Tibial artery (tissue), 4 donors: Measurements from ENCODE around the gene KRT1.
A peak's percentile ranks its signal among the peaks of the same experiment; 100 is the strongest.

Experiments
- DNase-seq, 2 donors: peaks; one replicate each; pipeline ENCODE4 v3.0.0-alpha.2; 2019
- H3K27ac ChIP-seq, 2 donors: fragments of 200-600 bp; sonication (generic) in 1 of 2; 1 replicate in 1 of 2; 2 replicates in 1 of 2; pipeline ENCODE4 v1.5.1; 2018 to 2019; ENCODE audit warnings: mild to moderate bottlenecking in 1 of 2
- H3K27me3 ChIP-seq, 2 donors: fragments of 200-600 bp; sonication (generic) in 1 of 2; one replicate each; pipeline versions ENCODE4 v1.5.1 to v1.6.0; 2016 to 2019
- H3K36me3 ChIP-seq, 3 donors: fragments of 200-600 bp; sonication (generic) in 2 of 3; one replicate each; pipeline ENCODE4 v1.5.1; 2016 to 2019; ENCODE audit warnings: mild to moderate bottlenecking in 2 of 3
- H3K4me1 ChIP-seq, 4 donors: fragments of 200-600 bp; sonication (generic) in 2 of 4; 1 replicate in 3 of 4; 2 replicates in 1 of 4; pipeline ENCODE4 v1.5.1; 2016 to 2019
- H3K4me3 ChIP-seq, 2 donors: fragments of 200-600 bp; sonication (generic) in 1 of 2; 1 replicate in 1 of 2; 2 replicates in 1 of 2; pipeline ENCODE4 v1.5.1; 2018 to 2019; ENCODE audit warnings: mild to moderate bottlenecking in 2 of 2
- H3K9me3 ChIP-seq, 3 donors: fragments of 200-600 bp; sonication (generic) in 1 of 3; one replicate each; pipeline ENCODE4 v1.5.1; 2016 to 2019
- CTCF ChIP-seq, 2 experiments: fragments of 200-600 bp in 1 of 2; fragments of 450-650 bp in 1 of 2; IDR thresholded peaks; one replicate each; pipeline ENCODE4 v1.5.1; 2017 to 2019; ENCODE audit warnings: antibody characterized with exemption in 2 of 2, mild to moderate bottlenecking in 1 of 2, moderate library complexity in 1 of 2
- intact Hi-C: fragments of 100-400 bp; cut with DNase I; formaldehyde crosslinking; loops from one replicate; pipeline ENCODE4 v1.15.0; 2023; ENCODE audit warnings: low total_unique reads

KRT1 gene

DNA sequence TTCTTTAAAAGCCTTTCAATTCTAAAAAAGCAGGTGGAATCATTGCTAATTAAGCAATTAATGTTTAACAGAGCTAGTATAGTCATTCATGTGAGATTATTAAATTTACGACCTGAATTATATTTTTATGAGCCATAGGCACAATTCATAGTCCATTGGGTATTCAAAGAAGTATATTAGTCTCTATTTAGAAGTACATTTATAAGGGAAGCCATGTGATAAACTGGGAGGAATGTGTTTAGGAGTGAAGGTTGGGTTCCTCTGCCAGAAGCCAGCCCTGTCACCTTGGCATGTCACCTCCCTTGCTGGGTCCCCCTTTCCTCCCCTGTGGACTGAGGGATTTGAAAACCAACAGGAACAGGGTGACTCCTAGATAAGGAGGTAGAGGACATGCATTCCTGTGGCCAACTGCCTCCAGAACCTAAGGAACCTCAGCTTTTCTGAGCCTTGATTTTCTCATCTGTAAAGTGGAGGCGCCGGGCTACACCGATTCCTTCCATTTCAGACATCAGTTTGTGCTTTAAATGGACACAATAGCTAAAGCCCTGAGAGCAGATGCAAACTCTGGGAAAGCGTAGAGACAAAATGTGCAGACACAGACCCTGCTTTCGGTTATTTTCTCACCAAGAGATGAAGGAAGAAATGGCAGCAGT, 22.8 kb downstream of the KRT1 start:
- H3K36me3 ChIP-seq, result no peaks in the 10 kb centered on the region
- peaks cover 0 to 33% of the 10 kb centered on the region in 2 donors for H3K27me3 ChIP-seq
- H3K4me1 ChIP-seq, result no peaks in the 10 kb centered on the region
- no peak overlapping the region for H3K27ac ChIP-seq
- intact Hi-C loops, result no loop called here
- DNase-seq, result no peak
- H3K4me3 ChIP-seq, result no peak overlapping the region
- no peak for TF ChIP-seq CTCF (IDR thresholded peaks at IDR 0.05)
- H3K9me3 ChIP-seq, result no peaks in the 10 kb centered on the region

GRCh38 chr12:52656616-52657015, 23.6 kb downstream of the KRT1 start:
- Histone ChIP-seq H3K36me3 (no peaks in the 10 kb centered on the region), H3K27ac (no peak overlapping the region), H3K4me1 (no peaks in the 10 kb centered on the region), H3K9me3 (no peaks in the 10 kb centered on the region), H3K27me3 (peaks cover 0 to 33% of the 10 kb centered on the region in 2 donors), H3K4me3 (no peak overlapping the region)
- intact Hi-C loops, result no loop called here
- DNase-seq, result no peak
- no peak for TF ChIP-seq CTCF (IDR thresholded peaks at IDR 0.05)

DNA sequence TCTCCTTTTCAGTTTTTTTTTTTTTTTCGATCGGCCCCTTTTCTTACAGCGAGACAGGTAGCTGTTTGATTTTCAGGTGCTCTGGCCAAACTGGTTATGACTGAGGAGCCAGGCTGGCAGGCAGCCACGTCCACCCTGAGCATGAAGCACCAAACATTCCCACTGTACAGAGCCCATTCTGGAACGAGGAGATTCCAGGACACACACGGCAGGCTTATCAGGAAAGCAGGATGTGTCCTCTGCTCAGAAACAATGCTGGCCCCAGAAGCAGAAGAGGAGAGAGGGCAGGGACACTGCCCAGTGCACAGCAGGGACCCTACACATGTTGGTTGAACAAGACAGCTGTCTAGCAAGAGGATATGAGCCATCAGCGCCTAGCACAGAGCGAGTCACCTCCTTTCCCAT, 24.5 kb downstream of the KRT1 start:
- intact Hi-C loops, result no loop called here
- no peak for DNase-seq
- Histone ChIP-seq H3K9me3 (no peaks in the 10 kb centered on the region), H3K4me3 (no peak overlapping the region), H3K4me1 (peaks cover 0 to 3% (median 0%) of the 10 kb centered on the region in 4 donors), H3K36me3 (no peaks in the 10 kb centered on the region), H3K27me3 (peaks cover 0 to 33% of the 10 kb centered on the region in 2 donors), H3K27ac (no peak overlapping the region)
- no peak for TF ChIP-seq CTCF (IDR thresholded peaks at IDR 0.05)

DNA sequence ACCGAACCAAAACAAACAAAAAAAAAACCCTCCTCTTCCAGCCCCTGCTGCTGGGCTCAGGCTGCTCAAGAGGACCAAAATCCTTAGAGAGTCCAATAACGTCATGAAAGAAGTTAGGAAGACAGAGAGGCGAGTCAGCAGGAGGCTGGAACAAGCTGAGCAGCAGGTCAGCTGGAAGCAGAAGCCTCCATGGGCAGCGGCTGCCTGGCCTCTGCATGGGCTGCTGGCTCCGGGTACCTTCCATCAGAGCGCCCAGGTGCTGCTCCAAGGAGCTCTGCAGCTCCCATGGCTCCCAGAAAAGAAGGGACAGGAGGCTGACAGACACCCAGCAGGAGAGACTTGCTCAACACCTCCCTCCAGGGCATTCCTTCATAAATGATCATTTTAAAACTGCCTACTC, 25.0 kb downstream of the KRT1 start:
- Histone ChIP-seq H3K27ac (no peak overlapping the region), H3K4me3 (no peak overlapping the region), H3K27me3 (peaks cover 0 to 33% of the 10 kb centered on the region in 2 donors), H3K9me3 (no peaks in the 10 kb centered on the region), H3K36me3 (no peaks in the 10 kb centered on the region), H3K4me1 (peaks cover 0 to 7% (median 2%) of the 10 kb centered on the region in 4 donors)
- no peak for DNase-seq
- TF ChIP-seq CTCF (IDR thresholded peaks at IDR 0.05), result no peak
- intact Hi-C loops, result no loop called here

GRCh38 chr12:52651726-52652261, 28.4 kb downstream of the KRT1 start, which contains the start of gene KRT2:
TSS of gene KRT2 (minus strand) at chr12:52652211. CDS start at chr12:52652142, 69 bp downstream.
- TF ChIP-seq CTCF (IDR thresholded peaks at IDR 0.05), result no peak
- Histone ChIP-seq H3K4me1 (peaks cover 0 to 7% (median 2%) of the 10 kb centered on the region in 4 donors), H3K9me3 (no peaks in the 10 kb centered on the region), H3K27ac (no peak within 1 kb of the TSS), H3K27me3 (peaks cover 0 to 11% of the 10 kb centered on the region in 2 donors), H3K4me3 (peak within 1 kb of the TSS in 1 of 2 donors; percentile 12), H3K36me3 (no peaks in the 10 kb centered on the region)
- intact Hi-C loops, result no loop called here
- no peak for DNase-seq
